ENCODE measurements around the gene ARHGAP18. TPM values are rescaled to one million over a fixed set of nuclear protein-coding genes. Genes with fewer than 3 reads are reported as not detected.

The ARHGAP18 gene
- total RNA-seq, 1 experiment from 2014 or later = 1.6 TPM

DNA sequence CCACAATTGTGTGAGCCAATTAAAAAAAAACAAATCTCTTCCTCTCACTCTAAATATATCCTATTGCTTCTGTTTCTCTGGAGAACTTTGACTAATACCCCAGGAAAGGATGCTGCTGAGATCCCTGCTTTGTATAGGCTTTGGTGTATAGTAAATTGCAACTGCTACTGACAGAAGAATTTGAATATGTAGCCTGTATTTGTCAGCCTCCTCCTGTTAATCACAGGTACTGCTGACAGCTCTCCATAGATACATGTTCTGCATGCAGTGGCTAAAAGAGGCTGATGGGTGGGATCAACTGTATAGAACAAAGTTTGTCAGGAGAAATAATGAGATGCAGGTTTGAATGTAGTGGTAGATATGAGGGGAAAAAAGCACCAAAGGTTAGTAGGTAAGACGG lies 95.0 kb downstream of the ARHGAP18 start:
- H3K4me1 ChIP-seq (ENCODE audit: low read length) = no peaks in the 10 kb centered on the region
- H3K4me2 ChIP-seq (ENCODE audit: low read depth, low read length, poor library complexity, severe bottlenecking) = no peak overlapping the region
- H2AFZ ChIP-seq (ENCODE audit: low read length) = no peak overlapping the region
- no peak overlapping the region for H3K27ac ChIP-seq (ENCODE audit: low read length)
- H3K9me3 ChIP-seq (ENCODE audit: low read length) = no peaks in the 10 kb centered on the region
- no peaks in the 10 kb centered on the region for H3K9me2 ChIP-seq (replicated peaks; ENCODE audit: insufficient read depth, low read length)
- DNase-seq = no peak
- H3K27me3 ChIP-seq (ENCODE audit: low read length) = no peaks in the 10 kb centered on the region
- H4K20me1 ChIP-seq (ENCODE audit: insufficient read depth, low read depth, low read length) = no peaks in the 10 kb centered on the region
- H3K36me3 ChIP-seq (ENCODE audit: insufficient read depth, low read length) = no peaks in the 10 kb centered on the region
- H3K79me2 ChIP-seq (ENCODE audit: low read length) = no peaks in the 10 kb centered on the region
- no peak overlapping the region for H3K4me3 ChIP-seq (ENCODE audit: low read length)
- no peak overlapping the region for H3K9ac ChIP-seq (ENCODE audit: low read length)

DNA sequence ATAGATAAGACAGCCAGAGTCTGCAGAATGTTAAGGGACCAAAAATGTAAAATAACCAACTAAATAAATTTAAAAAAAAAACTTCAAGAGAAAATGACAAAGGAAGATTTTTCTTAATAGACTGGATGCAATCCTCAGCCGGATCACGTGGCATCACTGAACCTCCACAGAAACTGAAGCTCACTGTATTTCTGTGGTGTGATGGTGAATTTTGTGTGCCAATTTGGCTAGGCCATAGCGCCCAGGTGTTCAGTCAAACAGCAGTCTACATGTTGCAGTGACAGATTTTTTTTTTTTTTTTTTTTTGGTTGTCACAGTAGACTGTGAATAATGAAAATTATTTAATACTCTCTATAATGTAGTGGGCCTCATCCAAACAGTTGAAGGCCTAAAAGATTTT lies 95.5 kb downstream of the ARHGAP18 start:
- Histone ChIP-seq H3K27ac (ENCODE audit: low read length) (no peak overlapping the region), H2AFZ (ENCODE audit: low read length) (no peak overlapping the region), H3K79me2 (ENCODE audit: low read length) (no peaks in the 10 kb centered on the region), H3K4me2 (ENCODE audit: low read depth, low read length, poor library complexity, severe bottlenecking) (no peak overlapping the region), H3K27me3 (ENCODE audit: low read length) (no peaks in the 10 kb centered on the region), H4K20me1 (ENCODE audit: insufficient read depth, low read depth, low read length) (no peaks in the 10 kb centered on the region), H3K9me3 (ENCODE audit: low read length) (no peaks in the 10 kb centered on the region), H3K4me3 (ENCODE audit: low read length) (no peak overlapping the region), H3K9me2 (replicated peaks; ENCODE audit: insufficient read depth, low read length) (no peaks in the 10 kb centered on the region), H3K9ac (ENCODE audit: low read length) (no peak overlapping the region), H3K4me1 (ENCODE audit: low read length) (no peaks in the 10 kb centered on the region), H3K36me3 (ENCODE audit: insufficient read depth, low read length) (no peaks in the 10 kb centered on the region)
- no peak for DNase-seq

DNA sequence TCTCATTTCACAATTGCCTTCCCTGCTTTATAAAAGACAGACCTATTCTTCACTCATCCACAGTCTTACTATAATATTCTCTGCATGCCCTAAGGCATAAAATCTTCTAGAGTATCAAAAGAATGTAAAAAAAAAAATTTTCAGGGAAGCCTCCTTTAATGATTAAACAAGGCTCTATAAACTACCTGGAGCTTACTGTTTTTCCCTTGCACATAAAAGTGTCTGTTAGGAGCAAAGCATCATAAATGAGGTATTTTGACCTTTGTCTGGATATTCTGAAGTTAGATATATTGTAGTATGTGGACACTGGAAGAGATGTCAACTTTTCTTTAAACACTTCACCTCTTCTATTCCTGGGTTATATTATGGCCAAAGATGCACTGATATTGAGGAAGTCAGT lies 97.5 kb downstream of the ARHGAP18 start:
- no peaks in the 10 kb centered on the region for H3K4me1 ChIP-seq (ENCODE audit: low read length)
- DNase-seq = no peak
- H3K27ac ChIP-seq (ENCODE audit: low read length) = no peak overlapping the region
- no peaks in the 10 kb centered on the region for H3K79me2 ChIP-seq (ENCODE audit: low read length)
- no peaks in the 10 kb centered on the region for H3K9me3 ChIP-seq (ENCODE audit: low read length)
- no peak overlapping the region for H2AFZ ChIP-seq (ENCODE audit: low read length)
- no peaks in the 10 kb centered on the region for H3K36me3 ChIP-seq (ENCODE audit: insufficient read depth, low read length)
- no peak overlapping the region for H3K4me3 ChIP-seq (ENCODE audit: low read length)
- no peaks in the 10 kb centered on the region for H4K20me1 ChIP-seq (ENCODE audit: insufficient read depth, low read depth, low read length)
- no peaks in the 10 kb centered on the region for H3K9me2 ChIP-seq (replicated peaks; ENCODE audit: insufficient read depth, low read length)
- H3K27me3 ChIP-seq (ENCODE audit: low read length) = no peaks in the 10 kb centered on the region
- no peak overlapping the region for H3K4me2 ChIP-seq (ENCODE audit: low read depth, low read length, poor library complexity, severe bottlenecking)
- no peak overlapping the region for H3K9ac ChIP-seq (ENCODE audit: low read length)

DNA sequence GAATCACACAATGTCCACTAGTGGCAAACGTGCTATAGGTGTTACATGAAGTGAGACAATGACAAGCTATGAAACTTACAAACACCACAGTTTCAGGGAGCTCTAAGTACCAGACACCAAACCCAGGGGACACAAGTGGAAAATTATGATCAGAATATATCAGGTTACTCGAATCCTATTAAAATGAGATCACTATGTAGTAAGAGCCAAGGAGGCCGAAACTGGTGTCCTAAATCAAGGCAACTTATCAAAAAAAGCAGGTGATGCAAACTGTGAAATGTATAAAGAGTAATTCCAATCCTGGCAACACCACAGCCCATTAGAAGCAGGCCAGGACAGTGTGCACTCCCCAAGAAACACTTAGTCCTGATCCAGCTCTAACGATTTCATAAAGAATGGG lies 100.3 kb downstream of the ARHGAP18 start:
- H4K20me1 ChIP-seq (ENCODE audit: insufficient read depth, low read depth, low read length) = no peaks in the 10 kb centered on the region
- no peaks in the 10 kb centered on the region for H3K79me2 ChIP-seq (ENCODE audit: low read length)

DNA sequence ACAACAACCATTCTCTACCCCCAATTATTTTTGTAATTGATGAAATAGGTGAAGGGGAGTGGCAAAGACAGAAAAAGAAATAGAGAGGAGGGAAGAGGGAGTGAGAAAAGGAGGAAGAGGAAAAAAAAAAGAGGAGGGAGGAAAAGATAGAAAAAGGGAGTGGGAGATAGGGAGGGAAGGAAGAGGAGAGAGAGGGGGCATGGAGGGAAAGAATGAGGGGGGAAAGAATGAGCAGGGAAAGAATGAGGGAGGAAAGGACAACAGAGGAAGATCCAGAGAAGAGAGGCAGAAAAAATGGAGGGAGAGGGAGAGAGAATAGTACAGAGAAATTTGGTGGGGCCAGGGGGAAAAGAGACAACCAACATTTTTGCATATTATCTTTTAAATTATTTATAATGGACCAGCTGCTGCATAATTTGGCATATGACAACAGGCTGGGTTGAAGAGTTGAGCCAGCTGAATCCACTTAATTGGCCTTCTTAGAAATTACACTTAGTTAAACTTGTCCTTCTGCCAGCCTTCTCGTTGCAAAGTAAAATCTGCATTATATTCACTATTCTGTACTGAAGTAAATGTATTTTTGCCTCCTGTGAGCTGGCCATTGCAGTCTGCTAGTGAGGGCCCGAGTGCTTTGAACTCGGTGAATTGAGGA lies 101.0 kb downstream of the ARHGAP18 start:
- H3K9me3 ChIP-seq (ENCODE audit: low read length) = no peaks in the 10 kb centered on the region
- H2AFZ ChIP-seq (ENCODE audit: low read length) = no peak overlapping the region
- DNase-seq = no peak
- H3K4me3 ChIP-seq (ENCODE audit: low read length) = no peak overlapping the region
- H3K9me2 ChIP-seq (replicated peaks; ENCODE audit: insufficient read depth, low read length) = no peaks in the 10 kb centered on the region
- no peak overlapping the region for H3K4me2 ChIP-seq (ENCODE audit: low read depth, low read length, poor library complexity, severe bottlenecking)
- no peak overlapping the region for H3K9ac ChIP-seq (ENCODE audit: low read length)
- no peaks in the 10 kb centered on the region for H4K20me1 ChIP-seq (ENCODE audit: insufficient read depth, low read depth, low read length)
- no peaks in the 10 kb centered on the region for H3K27me3 ChIP-seq (ENCODE audit: low read length)
- no peaks in the 10 kb centered on the region for H3K4me1 ChIP-seq (ENCODE audit: low read length)
- H3K36me3 ChIP-seq (ENCODE audit: insufficient read depth, low read length) = no peaks in the 10 kb centered on the region
- no peaks in the 10 kb centered on the region for H3K79me2 ChIP-seq (ENCODE audit: low read length)
- no peak overlapping the region for H3K27ac ChIP-seq (ENCODE audit: low read length)

More for the DNA sequence above, 100.3 kb downstream of the ARHGAP18 start:
- H3K9me2 ChIP-seq (replicated peaks; ENCODE audit: insufficient read depth, low read length) = no peaks in the 10 kb centered on the region
- H3K9me3 ChIP-seq (ENCODE audit: low read length) = no peaks in the 10 kb centered on the region
- H3K4me3 ChIP-seq (ENCODE audit: low read length) = no peak overlapping the region
- no peak for DNase-seq
- H3K4me2 ChIP-seq (ENCODE audit: low read depth, low read length, poor library complexity, severe bottlenecking) = no peak overlapping the region
- H2AFZ ChIP-seq (ENCODE audit: low read length) = no peak overlapping the region
- no peaks in the 10 kb centered on the region for H3K4me1 ChIP-seq (ENCODE audit: low read length)
- H3K36me3 ChIP-seq (ENCODE audit: insufficient read depth, low read length) = no peaks in the 10 kb centered on the region
- no peak overlapping the region for H3K9ac ChIP-seq (ENCODE audit: low read length)
- no peak overlapping the region for H3K27ac ChIP-seq (ENCODE audit: low read length)
- H3K27me3 ChIP-seq (ENCODE audit: low read length) = no peaks in the 10 kb centered on the region

DNA sequence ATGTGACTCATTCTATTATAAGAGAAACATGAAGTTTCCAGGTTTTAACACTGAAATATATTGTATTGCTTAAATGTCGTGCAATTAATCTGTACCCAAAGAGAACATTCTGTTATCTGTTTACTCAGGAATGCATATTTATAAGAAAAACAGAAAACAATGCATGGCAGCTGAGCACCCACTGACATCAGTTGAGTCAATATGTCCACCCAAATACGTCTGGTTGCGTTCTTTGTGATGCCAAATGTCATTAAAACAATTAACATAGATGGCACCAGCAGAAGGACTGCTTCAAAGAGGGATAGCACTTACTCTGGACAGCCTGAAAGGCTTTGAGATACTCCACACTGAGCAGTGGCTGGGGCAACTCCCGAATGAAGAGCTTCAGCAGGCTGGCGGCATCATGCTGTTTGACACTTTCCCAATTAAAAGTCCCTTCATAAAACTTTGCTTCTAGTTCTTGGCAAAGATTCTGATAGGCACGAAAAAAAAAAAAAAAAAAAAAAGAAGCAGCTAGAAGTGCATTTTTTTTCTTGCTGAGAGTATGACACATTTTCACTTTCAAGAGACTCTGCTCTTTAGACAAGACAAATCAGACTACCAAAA lies 102.3 kb downstream of the ARHGAP18 start:
- Histone ChIP-seq H4K20me1 (ENCODE audit: insufficient read depth, low read depth, low read length) (no peaks in the 10 kb centered on the region), H3K4me2 (ENCODE audit: low read depth, low read length, poor library complexity, severe bottlenecking) (no peak overlapping the region), H3K27ac (ENCODE audit: low read length) (no peak overlapping the region), H3K36me3 (ENCODE audit: insufficient read depth, low read length) (no peaks in the 10 kb centered on the region), H3K4me3 (ENCODE audit: low read length) (no peak overlapping the region), H3K9me3 (ENCODE audit: low read length) (no peaks in the 10 kb centered on the region), H3K79me2 (ENCODE audit: low read length) (no peaks in the 10 kb centered on the region), H3K9ac (ENCODE audit: low read length) (no peak overlapping the region), H3K9me2 (replicated peaks; ENCODE audit: insufficient read depth, low read length) (no peaks in the 10 kb centered on the region), H3K4me1 (ENCODE audit: low read length) (no peaks in the 10 kb centered on the region), H3K27me3 (ENCODE audit: low read length) (no peaks in the 10 kb centered on the region), H2AFZ (ENCODE audit: low read length) (no peak overlapping the region)
- DNase-seq = no peak

DNA sequence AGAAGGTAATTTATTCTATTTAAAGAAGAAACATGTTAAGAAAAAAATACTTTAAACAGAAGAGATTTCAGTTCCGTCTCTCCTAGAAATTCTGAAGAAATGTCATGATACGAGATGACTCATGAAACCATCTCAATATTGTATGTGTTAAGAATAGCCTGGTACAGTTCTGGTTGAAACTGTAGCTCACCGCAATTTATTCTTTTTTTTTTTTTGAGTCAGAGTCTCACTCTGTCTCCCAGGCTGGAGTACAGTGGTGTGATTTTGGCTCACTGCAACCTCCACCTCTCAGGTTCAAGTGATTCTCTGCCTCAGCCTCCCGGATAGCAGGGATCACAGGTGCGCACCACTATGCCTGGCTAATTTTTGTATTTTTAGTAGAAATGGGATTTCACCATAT lies 103.3 kb downstream of the ARHGAP18 start:
- no peaks in the 10 kb centered on the region for H3K4me1 ChIP-seq (ENCODE audit: low read length)
- no peaks in the 10 kb centered on the region for H3K36me3 ChIP-seq (ENCODE audit: insufficient read depth, low read length)
- no peaks in the 10 kb centered on the region for H3K9me2 ChIP-seq (replicated peaks; ENCODE audit: insufficient read depth, low read length)
- no peak overlapping the region for H3K4me3 ChIP-seq (ENCODE audit: low read length)
- no peaks in the 10 kb centered on the region for H3K79me2 ChIP-seq (ENCODE audit: low read length)
- no peak overlapping the region for H2AFZ ChIP-seq (ENCODE audit: low read length)
- H3K9me3 ChIP-seq (ENCODE audit: low read length) = no peaks in the 10 kb centered on the region
- no peak overlapping the region for H3K4me2 ChIP-seq (ENCODE audit: low read depth, low read length, poor library complexity, severe bottlenecking)
- no peaks in the 10 kb centered on the region for H3K27me3 ChIP-seq (ENCODE audit: low read length)
- H3K9ac ChIP-seq (ENCODE audit: low read length) = no peak overlapping the region
- DNase-seq = no peak
- no peaks in the 10 kb centered on the region for H4K20me1 ChIP-seq (ENCODE audit: insufficient read depth, low read depth, low read length)
- no peak overlapping the region for H3K27ac ChIP-seq (ENCODE audit: low read length)

DNA sequence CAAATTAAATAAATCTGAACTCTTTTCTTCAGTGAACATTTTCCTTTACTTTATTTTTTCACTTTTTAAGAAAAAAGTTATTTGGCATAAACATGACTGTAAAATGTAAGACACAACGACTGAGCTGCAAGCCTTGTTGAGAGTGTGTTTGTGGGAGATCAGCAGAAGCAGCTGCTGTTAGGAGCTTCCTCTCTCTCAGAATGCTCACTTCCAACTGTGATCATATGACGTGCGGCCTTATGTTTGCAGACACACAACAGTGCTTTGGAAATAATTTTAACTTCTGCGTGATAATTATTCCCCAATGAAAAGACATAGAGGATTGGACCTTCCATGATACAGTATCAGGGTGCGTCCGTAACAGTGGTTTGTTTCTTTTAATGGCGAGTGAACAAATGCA lies 104.0 kb downstream of the ARHGAP18 start:
- H3K27me3 ChIP-seq (ENCODE audit: low read length) = no peaks in the 10 kb centered on the region
- no peaks in the 10 kb centered on the region for H3K36me3 ChIP-seq (ENCODE audit: insufficient read depth, low read length)
- no peaks in the 10 kb centered on the region for H3K4me1 ChIP-seq (ENCODE audit: low read length)
- no peaks in the 10 kb centered on the region for H3K79me2 ChIP-seq (ENCODE audit: low read length)
- DNase-seq = no peak
- no peak overlapping the region for H3K9ac ChIP-seq (ENCODE audit: low read length)
- no peaks in the 10 kb centered on the region for H3K9me3 ChIP-seq (ENCODE audit: low read length)
- H3K4me3 ChIP-seq (ENCODE audit: low read length) = no peak overlapping the region
- no peaks in the 10 kb centered on the region for H3K9me2 ChIP-seq (replicated peaks; ENCODE audit: insufficient read depth, low read length)
- H3K27ac ChIP-seq (ENCODE audit: low read length) = no peak overlapping the region
- H3K4me2 ChIP-seq (ENCODE audit: low read depth, low read length, poor library complexity, severe bottlenecking) = no peak overlapping the region
- H4K20me1 ChIP-seq (ENCODE audit: insufficient read depth, low read depth, low read length) = no peaks in the 10 kb centered on the region
- H2AFZ ChIP-seq (ENCODE audit: low read length) = no peak overlapping the region
